HG03439 (cell line): ENCODE measurements around the gene ROBO2.

ENCODE experiments used
- ATAC-seq: cut with Tn5 transposase; IDR thresholded peaks from one replicate; pipeline ENCODE4 v1.9.1; 2021; ENCODE audit warnings: mild to moderate bottlenecking, moderate library complexity; ENCODE audit not compliant: unreplicated experiment

The ROBO2 gene

GRCh38 chr3:77096966-77097890 is 57.3 kb downstream of the ROBO2 start:
- ATAC-seq: no peak

DNA sequence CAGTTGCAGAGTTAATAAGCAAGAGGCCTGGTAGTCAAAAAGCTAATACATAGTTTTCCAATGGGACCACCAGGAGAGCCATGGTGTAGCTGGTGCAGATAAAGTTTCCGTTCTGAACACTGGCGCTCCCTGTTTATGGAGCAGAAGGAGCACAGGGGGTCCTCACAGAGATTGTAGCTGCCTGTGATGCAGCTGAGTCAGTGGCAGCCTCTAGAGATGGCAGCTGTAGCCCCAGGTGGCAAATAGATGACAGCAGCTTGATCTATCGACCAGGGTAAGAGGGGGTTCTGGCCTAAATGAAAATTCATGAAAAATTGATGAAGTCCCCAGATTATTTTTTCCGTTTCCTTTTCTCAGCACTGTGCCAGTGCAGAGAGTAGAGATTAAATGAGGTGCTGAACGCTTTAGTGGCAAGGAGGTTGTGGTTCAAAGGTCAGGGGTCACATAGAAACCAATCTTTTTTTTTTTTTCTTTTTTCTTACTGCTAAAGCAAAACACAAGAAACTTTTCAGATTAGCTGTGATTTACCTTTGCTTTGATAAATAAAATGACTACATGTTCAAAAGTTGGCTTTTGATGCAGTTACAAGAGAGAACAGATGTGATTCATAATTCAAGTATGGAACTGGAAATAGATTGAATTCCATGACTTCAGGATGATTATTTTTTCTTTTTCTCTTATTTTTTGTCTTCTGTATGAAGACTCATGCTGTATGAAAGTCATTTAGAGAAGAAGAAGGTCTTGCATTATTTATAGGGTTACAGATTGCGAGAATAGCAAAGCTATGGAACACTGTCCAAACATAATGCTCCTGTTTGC is 63.3 kb downstream of the ROBO2 start:
- no peak for ATAC-seq

- no peak for ATAC-seq
Observed at GRCh38 chr3:77122652-77123051, 82.8 kb downstream of the ROBO2 start.

- no peak for ATAC-seq
Observed at GRCh38 chr3:77125966-77126365, 86.1 kb downstream of the ROBO2 start.

GRCh38 chr3:77134769-77135168 is 94.9 kb downstream of the ROBO2 start:
- no peak for ATAC-seq

DNA sequence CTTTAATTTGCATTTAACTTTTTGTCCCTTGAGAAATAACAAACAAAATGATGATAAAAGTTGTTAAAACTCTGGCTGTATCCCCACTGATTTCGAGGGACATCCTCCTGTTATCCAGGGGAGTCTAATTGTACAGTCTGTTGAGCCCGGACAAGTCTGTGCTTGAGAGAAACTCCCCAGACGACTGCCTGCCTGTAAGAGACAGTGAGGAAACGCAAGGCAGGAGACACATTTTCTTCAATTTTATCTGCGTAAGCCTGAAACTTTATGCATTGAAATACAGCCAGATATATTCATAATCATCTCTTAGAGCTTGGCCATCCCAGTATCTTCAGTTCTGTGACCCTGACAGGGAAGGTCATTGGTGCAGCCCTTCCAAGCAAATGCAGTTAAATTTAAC is 97.7 kb downstream of the ROBO2 start:
- no peak for ATAC-seq

GRCh38 chr3:77139624-77140023 is 99.7 kb downstream of the ROBO2 start:
- ATAC-seq: no peak

DNA sequence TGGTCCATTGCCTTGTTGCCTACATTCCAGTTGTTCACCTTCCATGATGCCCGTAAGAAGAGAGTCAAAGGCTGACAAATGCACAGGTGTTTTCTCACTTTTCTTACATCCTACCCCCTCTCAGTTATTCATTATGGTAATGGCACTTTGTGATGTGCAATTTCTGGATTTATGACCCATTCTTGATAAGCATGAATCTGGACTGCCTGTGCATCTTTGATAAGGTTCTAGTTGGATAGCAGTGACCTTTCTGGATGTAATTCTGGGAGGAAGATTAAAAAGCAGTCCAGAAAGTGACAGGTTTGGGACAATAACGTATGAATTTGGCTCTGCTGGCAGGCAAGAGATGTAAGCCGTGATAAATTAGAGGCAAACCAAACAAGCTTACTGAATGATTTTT is 101.5 kb downstream of the ROBO2 start:
- no peak for ATAC-seq

- no peak for ATAC-seq
Observed at GRCh38 chr3:77142578-77142977, 102.7 kb downstream of the ROBO2 start.

GRCh38 chr3:77146004-77146403 is 106.1 kb downstream of the ROBO2 start:
- ATAC-seq: no peak

- no peak for ATAC-seq
Observed at GRCh38 chr3:77147836-77148578, 108.1 kb downstream of the ROBO2 start.

DNA sequence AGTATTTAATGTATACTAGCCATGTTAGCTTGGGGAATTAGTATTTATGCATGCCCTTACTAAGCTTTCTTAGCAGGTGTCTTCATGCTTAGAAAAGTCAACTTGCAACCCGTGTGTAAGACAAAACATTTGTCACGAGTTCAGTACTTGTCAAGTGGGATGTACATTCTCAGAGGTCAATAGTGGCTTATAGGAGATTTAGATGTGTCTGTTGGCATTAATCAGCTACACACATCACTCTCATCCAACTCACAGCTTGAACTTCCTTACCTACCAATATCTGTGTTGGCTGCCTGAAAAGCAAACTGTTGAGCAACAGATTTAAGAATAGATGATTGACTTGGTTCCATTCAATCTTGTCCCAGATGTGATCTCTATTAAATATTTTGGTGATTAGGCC is 109.5 kb downstream of the ROBO2 start:
- ATAC-seq: no peak

- ATAC-seq: no peak
Observed at GRCh38 chr3:77150028-77150427, 110.1 kb downstream of the ROBO2 start.

DNA sequence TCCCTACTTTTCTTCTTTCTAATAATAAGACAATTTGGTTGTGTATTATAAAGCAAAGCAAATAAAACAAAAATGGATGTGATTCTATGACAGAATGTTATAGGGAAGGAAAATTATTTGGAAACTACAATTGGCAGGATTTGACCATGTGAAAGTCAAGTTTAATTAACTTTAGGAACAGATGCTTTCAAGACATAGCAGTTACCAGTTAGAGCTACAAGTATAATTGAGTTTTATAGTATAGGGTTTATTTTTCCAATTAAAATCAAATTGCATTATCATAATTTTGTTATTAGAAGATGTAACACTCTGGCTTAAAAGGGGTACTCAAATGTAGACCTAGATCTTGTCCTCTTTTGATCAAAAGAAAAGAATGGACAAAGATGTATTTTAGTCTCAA is 110.9 kb downstream of the ROBO2 start:
- ATAC-seq: no peak

DNA sequence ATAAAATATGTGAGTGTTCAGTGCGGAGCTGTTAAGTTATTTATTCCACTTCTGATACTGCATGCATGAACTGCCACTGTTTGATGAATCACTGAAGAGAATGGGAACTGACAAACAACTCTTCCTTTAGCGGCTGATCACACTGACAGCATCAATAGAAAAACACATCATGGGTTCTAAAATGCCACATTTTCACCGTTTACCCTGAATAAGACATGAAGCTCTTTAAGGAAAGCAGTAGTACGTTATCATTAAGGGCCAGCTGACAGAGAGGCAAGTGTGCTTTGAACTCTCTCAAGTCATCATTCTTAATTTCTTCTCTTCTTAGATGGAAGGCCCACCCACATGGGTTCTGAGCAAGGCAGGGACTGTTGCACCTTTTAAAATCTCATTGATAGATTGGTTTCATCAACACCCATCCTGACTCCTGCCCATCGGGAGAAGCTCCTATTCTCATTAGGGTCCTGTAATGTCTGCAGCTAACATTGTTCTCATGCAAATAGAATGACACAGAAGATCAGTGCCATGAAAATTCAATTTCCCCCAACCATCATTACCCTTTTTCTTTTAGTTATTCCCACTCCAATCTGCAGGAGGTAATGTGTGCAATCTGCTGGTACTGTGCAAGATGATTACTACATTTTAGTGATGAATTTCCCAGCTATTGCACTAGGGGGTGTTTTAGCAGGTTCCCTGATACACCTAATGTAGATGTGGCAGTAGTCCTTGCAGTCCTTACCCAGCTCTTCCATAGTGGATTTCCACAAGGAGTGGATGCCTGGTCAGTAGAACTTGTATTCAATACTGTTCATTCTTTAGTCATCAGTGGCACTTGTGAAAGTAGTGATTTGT is 119.1 kb downstream of the ROBO2 start:
- ATAC-seq: no peak

DNA sequence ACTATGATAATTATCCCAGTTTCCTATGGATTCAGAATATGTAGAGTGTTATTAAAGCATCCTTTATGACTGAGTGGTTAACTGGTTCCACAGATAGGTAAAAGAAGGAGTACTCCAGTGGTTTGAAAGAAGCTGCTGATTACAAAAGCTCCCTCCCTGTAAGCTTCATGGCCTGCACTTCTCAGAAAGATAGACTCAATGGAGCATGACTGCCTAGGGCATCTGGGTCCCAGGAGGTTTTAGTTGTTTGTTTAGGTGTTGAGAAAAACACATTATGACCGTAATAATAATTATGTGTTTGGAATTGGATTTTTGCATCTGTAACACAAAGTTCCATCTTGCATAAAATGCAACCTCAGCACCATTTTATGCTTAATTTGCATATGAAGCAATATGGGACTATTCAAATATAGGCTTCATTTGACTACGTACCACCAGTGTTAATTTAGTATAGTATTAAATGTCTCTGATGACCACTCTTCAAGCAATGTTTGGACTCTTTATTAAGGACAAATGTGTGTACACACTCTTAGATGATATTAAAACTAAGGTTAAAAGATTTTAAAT is 121.1 kb downstream of the ROBO2 start:
- no peak for ATAC-seq

- ATAC-seq: no peak
Observed at GRCh38 chr3:77169823-77170222, 129.9 kb downstream of the ROBO2 start.

- ATAC-seq: no peak
Observed at GRCh38 chr3:77171026-77171425, 131.1 kb downstream of the ROBO2 start.

DNA sequence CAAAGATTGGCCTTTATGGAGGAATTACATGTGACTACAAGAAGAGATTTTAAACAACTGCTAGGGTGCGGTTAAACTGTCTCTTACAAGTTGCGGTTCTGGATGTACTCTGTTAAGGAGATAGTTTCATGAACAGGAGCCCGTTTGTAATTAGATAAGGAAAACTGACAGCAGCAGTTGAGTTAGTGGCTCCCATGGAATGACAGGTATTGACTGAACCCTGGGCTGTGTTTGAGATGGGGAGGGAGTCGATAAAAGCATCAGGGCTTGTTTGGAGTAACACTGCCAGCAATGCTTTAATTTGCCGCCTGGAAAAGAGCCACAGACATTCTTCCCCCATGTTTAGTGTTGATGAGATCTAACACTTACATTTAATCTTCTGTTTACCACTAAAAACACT is 139.9 kb downstream of the ROBO2 start:
- ATAC-seq: no peak

- no peak for ATAC-seq
Observed at GRCh38 chr3:77182341-77182740, 142.4 kb downstream of the ROBO2 start.
